ENCODE results near the gene OOSP2.

Gene OOSP2

DNA sequence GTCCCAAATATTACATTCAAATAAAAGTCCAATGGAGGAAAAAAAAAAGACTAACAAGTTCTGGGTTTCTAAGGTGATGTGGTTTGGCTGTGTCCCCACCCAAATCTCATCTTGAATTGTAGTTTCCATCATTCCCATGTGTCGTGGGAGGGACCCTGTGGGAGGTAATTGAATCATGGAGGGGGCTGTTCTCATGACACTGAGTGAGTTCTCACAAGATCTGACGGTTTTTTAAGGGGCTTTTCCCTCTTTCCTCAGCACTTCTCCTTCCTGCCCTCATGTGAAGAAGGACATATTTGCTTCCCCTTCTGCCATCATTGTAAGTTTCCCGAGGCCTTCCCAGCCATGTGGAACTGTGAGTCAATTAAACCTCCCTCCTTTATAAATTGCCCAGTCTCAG lies 40.3 kb downstream of the OOSP2 start:
- DNase-seq = no peak

DNA sequence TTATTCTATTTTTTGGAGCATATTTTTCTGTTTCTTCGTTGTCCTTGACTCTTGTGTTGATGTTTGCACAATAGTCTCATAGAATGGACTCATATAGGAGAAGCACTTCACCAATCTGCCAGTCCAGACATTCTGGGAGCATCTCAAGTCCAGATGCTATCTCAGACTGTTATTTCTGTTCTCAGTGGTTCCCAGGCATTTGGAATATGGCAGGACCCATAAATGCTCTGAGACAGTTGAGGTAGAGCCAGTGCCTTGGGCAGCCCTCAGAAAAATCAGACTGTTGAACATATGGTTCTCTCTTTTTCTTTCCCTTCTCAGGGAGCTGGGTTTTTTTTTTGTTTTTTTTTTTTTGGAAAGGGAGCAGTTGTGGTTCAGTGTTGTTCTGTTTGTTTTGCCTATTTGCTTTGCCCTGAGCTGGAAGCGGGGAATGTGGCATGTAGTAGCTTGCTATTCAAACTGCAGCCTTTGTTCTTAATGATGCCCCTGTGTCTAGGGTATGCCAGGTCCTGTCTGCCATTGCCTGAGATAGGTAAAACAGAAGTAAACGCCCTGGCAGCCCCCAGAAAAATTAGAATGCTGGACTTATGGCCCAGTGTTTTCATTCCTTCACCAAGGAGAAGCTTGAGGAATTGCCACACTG lies 44.5 kb downstream of the OOSP2 start:
- DNase-seq = no peak

DNA sequence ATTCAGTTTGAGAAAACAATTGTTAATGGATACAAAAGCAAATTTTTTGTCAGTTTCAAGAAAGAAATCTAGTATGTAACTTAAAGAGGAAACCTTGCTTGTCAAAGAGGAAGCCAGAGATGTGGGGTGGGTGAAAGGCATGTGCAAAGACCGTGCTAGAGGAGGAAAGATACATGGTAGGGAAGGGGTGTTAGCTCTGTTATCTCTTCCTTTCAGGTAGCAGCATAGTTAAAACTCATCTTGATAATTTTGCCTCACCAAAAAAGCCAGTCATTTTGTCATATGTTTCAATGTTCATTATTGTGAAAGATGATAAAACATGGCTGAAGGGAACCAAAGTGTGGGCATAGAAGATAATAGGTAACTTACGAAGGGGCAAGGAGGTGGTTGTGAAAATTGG lies 45.7 kb downstream of the OOSP2 start:
- DNase-seq = no peak

DNA sequence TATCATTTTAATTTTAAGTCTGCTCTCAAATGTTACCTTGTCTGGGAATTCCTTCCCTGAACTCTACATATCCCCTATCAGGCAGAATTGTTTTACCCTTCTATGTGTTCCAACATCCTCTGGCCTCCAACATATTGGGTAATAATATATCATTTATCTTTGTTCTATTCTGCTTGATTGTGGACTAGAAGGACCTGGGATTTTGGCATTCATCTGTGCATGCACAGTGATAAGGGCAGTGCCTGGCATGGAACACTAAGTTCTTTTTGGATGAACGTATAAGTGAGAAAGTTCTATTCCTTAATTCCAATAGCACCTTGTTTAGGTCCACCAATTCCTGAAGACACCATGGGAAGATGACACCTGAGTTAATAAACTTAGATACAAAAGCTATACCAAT lies 47.0 kb downstream of the OOSP2 start:
- no peak for DNase-seq

DNA sequence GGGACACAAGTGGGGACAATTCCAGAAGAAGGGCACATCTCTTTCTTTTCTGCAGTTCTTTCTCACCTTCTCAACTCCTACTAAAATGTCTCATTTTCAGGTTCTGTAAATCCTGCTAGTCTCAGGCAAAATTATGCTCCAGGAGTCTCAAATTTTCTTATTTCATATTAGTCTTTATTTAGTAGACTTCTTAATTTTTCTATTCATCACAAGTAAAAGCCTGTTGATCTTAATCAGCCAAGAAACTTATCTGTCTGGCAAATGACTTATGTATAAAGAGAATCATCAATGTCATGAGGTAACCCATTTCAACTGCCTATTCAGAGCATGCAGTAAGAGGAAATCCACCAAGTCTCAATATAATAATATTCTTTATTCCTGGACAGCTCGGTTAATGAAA lies 48.2 kb downstream of the OOSP2 start, which contains the start of gene MS4A2:
Gene MS4A2 (plus strand): TSS at position 301 of the 400 bp plus-strand sequence. CDS start 102 bp downstream, outside the sequence.
- DNase-seq = no peak

DNA sequence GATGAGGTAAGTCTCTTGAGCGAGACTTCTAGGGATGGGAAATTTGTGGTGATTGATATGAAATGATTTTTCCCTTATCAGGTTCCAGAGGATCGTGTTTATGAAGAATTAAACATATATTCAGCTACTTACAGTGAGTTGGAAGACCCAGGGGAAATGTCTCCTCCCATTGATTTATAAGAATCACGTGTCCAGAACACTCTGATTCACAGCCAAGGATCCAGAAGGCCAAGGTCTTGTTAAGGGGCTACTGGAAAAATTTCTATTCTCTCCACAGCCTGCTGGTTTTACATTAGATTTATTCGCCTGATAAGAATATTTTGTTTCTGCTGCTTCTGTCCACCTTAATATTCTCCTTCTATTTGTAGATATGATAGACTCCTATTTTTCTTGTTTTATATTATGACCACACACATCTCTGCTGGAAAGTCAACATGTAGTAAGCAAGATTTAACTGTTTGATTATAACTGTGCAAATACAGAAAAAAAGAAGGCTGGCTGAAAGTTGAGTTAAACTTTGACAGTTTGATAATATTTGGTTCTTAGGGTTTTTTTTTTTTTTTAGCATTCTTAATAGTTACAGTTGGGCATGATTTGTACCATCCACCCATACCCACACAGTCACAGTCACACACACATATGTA lies 55.4 kb downstream of the OOSP2 start:
- DNase-seq = no peak

DNA sequence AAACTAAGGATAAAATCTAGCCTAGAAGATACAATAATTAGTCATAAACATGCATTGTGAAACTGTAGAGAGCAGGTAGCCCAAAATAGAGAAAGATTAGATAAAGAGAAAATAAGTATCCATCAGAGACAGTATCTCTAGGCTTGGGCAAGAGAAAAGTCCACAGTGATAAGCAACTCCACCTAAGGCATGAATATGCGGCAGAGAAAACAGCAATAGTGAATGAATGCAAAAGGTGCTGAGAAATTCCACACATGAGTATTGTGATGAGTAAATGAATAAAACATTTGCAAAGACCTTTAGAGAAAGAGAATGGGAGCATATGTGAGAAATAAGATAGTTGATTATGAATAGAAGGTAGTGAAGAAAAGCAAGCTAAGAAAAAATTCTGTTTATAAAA lies 57.0 kb downstream of the OOSP2 start:
- DNase-seq = no peak
